ENCODE results near the gene PSRC1.

PSRC1 gene

DNA sequence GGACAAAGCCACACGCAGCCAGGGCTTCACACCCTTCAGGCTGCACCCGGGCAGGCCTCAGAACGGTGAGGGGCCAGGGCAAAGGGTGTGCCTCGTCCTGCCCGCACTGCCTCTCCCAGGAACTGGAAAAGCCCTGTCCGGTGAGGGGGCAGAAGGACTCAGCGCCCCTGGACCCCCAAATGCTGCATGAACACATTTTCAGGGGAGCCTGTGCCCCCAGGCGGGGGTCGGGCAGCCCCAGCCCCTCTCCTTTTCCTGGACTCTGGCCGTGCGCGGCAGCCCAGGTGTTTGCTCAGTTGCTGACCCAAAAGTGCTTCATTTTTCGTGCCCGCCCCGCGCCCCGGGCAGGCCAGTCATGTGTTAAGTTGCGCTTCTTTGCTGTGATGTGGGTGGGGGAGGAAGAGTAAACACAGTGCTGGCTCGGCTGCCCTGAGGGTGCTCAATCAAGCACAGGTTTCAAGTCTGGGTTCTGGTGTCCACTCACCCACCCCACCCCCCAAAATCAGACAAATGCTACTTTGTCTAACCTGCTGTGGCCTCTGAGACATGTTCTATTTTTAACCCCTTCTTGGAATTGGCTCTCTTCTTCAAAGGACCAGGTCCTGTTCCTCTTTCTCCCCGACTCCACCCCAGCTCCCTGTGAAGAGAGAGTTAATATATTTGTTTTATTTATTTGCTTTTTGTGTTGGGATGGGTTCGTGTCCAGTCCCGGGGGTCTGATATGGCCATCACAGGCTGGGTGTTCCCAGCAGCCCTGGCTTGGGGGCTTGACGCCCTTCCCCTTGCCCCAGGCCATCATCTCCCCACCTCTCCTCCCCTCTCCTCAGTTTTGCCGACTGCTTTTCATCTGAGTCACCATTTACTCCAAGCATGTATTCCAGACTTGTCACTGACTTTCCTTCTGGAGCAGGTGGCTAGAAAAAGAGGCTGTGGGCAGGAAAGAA, 8.1 kb downstream of the PSRC1 start:
- no peak overlapping the region for H3K4me3 ChIP-seq (ENCODE audit: low read length)

DNA sequence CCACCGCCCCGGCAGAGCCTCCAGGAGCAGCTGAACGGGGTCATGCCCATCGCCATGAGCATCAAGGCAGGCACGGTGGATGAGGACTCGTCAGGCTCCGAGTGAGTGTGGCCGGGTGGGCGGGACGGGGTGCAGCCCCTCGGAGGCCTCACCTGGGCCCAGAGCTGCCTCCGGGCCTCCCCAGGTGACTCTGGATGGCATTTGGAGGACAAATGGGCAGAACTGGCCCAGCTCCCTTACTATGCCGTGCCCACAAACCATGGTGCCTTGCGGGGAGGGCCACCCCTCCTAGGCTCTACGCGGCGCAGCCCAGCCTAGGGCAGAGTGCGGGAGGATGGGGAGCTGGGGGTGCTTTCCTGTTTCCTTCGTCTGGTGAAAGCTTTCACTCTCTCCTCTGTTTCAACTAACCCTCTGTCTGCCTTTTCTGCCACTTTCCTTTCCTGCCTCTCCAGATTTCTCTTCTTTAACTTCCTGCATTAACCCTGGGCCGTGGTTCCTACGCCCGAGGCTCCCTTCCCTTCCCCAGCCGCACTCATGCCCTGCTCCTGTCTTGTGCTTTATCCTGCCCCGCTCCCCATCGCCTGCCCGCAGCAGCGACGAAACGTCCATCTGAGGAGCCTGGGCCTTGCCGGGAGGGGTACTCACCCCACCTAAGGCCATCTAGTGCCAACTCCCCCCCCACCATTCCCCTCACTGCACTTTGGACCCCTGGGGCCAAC, 9.2 kb downstream of the PSRC1 start:
- H3K4me3 ChIP-seq (ENCODE audit: low read length) = no peak overlapping the region
- DNase-seq (ENCODE audit: low read depth, low spot score) = no peak

More for the DNA sequence above, 8.1 kb downstream of the PSRC1 start:
- DNase-seq (ENCODE audit: low read depth, low spot score) = no peak

DNA sequence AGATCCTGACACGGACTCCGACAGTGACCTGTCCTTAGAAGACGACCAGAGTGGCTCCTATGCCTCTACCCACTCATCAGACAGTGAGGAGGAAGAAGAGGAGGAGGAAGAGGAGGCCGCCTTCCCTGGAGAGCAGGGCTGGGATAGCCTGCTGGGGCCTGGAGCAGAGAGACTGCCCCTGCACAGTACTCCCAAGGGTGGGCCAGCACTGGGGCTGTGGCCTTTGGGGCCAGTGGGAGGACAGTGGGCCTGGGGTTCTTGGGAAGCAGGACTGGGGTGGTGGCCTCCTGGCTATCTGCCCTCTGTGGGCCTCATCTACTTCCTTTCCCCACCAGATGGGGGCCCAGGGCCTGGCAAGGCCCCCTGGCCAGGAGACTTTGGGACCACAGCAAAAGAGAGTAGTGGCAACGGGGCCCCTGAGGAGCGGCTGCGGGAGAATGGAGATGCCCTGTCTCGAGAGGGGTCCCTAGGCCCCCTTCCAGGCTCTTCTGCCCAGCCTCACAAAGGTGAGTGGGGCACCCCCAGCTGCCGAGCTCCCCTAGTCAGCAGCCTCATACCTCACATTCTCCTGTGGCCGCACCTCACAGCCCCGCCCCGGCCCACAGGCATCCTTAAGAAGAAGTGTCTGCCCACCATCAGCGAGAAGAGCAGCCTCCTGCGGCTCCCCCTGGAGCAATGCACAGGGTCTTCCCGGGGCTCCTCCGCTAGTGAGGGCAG, 10.0 kb downstream of the PSRC1 start:
- no peak for DNase-seq (ENCODE audit: low read depth, low spot score)
- no peak overlapping the region for H3K4me3 ChIP-seq (ENCODE audit: low read length)

DNA sequence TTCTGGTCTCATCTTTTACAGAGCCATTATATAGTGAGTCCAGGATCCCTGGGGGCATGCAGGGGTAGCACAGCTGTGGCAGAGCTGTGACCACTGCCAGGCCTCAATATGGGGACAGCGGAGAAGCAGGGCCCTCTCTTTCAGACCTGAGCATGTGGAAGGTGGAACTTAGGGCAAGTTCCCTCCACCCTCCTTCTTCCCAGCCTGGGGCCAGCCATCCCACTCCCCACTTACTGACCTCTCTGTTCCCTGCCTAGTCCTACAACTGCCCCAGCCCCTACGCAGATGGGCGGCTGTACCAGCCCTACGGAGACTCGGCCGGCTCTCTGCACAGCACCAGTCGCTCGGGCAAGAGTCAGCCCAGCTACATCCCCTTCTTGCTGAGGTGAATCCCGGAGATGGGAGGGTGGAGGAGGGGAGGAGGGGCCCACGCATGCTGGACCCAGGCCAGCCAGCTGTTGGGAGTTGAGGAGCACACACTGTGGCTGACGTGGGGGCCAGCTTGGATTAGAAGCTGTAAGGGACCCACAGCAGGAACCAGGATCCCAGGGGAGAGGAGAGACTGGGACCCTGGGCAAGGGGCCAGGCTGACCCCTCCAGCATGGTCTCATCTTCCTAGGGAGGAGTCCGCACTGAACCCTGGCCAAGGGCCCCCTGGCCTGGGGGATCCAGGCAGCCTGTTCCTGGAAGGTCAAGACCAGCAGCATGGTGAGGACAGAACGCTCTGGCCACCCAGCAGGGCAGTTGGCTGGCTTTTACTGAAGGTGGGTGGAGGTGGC, 10.7 kb downstream of the PSRC1 start:
- H3K4me3 ChIP-seq (ENCODE audit: low read length) = no peak overlapping the region
- DNase-seq (ENCODE audit: low read depth, low spot score) = no peak

DNA sequence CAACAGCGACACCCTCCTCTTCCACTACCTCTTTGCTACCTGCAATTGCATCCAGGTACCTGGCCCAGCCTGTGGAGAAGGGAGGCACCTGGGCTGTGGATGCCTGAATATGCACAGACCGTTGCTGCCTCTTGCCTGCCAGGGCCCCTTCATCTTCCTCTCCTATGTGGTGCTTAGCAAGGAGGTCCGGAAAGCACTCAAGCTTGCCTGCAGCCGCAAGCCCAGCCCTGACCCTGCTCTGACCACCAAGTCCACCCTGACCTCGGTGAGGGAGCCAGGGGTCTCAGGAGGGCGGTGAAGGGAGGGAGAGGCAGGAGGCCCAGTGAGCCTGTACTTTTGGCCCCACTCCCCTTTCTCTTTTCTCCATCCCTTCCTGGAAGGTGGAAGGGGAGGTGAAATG, 11.5 kb downstream of the PSRC1 start:
- H3K4me3 ChIP-seq (ENCODE audit: low read length) = no peak overlapping the region
- no peak for DNase-seq (ENCODE audit: low read depth, low spot score)

DNA sequence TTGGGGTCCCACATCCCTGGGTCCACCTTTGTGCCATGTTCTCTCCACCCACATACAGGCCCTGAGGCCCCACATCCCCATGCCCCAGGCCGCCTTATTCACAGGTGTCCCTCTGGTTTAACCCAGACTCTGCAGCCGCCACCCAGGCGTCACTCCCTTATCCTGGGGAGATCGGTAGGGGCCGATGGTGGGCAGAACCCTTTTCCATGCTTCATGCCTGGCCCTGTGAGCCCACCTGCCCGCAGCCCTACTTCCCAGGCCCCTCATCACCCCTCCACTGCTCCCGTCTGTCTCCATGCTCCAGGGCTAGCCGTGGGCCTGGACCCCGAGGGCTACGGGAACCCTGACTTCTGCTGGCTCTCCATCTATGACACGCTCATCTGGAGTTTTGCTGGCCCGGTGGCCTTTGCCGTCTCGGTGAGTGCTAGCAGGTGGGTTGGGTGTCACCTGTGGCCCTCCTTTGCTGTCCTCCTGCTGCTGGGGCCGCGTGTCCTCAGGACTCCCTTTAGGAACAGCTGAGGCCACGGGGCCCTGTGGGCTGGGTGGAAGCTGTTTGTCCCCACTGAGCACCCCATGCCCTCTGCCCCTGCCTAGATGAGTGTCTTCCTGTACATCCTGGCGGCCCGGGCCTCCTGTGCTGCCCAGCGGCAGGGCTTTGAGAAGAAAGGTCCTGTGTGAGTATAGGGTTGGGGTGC, 12.2 kb downstream of the PSRC1 start:
- DNase-seq (ENCODE audit: low read depth, low spot score) = no peak
- H3K4me3 ChIP-seq (ENCODE audit: low read length) = no peak overlapping the region

DNA sequence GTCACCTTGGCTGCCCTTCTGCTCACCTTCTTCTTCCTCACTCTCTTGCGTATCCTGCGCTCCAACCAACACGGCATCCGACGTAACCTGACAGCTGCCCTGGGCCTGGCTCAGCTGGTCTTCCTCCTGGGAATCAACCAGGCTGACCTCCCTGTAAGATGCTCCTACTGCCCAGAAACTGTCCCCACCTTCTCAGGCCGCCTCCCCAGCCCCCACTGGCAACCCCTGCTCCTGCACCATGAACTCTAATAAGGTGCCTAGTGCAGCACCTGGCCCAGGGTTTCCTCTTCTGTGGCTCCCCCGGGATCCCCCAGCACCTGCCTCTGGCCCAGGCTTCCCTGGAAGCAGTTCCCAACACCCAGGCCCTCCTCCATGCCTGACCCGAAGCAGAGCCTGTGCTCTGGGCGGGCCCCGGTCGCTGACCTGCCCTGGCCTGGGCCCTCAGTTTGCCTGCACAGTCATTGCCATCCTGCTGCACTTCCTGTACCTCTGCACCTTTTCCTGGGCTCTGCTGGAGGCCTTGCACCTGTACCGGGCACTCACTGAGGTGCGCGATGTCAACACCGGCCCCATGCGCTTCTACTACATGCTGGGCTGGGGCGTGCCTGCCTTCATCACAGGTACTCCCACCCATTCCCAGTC, 12.8 kb downstream of the PSRC1 start:
- no peak overlapping the region for H3K4me3 ChIP-seq (ENCODE audit: low read length)
- DNase-seq (ENCODE audit: low read depth, low spot score) = no peak

DNA sequence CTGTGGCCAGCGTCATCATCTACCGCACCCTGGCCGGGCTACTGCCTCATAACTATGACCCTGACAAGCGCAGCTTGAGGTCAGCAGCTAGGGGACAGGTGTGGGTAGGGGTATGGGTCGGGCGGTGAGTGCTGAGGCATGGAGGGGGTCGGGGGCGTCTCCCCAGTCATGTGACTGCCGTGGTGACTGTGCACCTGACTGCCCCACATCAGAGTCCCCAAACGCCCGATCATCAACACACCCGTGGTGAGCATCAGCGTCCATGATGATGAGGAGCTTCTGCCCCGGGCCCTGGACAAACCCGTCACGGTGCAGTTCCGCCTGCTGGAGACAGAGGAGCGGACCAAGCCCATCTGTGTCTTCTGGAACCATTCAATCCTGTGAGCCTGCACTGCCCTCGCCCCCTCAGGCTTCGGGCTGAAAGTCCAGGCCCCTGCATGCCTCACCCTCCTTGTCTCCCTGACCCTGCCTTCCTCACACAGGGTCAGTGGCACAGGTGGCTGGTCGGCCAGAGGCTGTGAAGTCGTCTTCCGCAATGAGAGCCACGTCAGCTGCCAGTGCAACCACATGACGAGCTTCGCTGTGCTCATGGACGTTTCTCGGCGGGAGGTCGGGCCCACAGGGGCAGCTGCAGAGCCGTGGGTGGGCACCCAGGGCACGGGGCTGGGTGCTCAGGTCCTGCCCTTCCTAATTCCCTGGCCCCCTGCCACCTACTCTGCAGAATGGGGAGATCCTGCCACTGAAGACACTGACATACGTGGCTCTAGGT, 13.5 kb downstream of the PSRC1 start:
- no peak overlapping the region for H3K4me3 ChIP-seq (ENCODE audit: low read length)

DNA sequence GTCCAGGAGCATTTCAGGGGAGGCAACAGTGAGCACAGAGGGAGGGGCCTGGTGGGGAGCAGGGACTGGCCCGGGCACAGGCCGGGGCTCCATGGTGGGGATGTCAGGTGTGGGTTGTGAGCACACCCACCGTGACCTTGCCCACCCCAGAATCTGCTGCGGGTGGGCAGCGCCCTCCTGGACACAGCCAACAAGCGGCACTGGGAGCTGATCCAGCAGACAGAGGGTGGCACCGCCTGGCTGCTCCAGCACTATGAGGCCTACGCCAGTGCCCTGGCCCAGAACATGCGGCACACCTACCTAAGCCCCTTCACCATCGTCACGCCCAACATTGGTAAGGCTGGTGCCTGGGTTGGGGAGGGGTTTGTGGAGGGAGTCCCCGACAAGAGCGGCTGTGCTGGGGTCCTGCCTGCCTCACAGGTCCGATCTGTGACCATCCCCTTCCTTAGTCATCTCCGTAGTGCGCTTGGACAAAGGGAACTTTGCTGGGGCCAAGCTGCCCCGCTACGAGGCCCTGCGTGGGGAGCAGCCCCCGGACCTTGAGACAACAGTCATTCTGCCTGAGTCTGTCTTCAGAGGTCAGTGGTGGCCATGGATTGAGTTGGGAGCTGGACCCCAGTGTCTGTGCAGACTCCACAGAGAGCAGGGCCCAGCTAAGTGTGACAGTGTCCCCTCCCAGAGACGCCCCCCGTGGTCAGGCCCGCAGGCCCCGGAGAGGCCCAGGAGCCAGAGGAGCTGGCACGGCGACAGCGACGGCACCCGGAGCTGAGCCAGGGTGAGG, 14.3 kb downstream of the PSRC1 start:
- no peak for DNase-seq (ENCODE audit: low read depth, low spot score)

More for the DNA sequence above, 13.5 kb downstream of the PSRC1 start:
- DNase-seq (ENCODE audit: low read depth, low spot score) = no peak

DNA sequence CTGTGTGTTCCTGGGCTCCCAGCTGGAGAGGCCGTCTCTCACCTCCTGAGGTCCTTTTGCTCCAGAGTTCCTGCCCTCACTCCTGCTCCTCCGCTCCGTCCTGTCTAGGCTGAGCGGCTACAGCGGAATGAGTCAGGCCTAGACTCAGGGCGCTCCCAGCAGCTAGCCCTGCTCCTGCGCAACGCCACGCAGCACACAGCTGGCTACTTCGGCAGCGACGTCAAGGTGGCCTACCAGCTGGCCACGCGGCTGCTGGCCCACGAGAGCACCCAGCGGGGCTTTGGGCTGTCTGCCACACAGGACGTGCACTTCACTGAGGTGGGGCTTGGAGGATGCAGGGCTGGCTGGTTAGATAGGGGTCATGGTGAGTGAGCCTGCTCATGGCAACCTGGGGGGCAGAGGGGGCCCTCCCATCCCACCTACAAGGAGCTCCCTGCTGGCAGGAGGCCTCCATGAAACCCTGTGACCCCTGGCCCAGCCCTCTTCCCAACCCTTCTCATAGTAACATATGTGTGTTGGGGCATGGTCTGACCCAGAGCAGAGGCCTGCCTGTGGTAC, 15.1 kb downstream of the PSRC1 start:
- no peak overlapping the region for H3K4me3 ChIP-seq (ENCODE audit: low read length)

More for the DNA sequence above, 14.3 kb downstream of the PSRC1 start:
- H3K4me3 ChIP-seq (ENCODE audit: low read length) = no peak overlapping the region

DNA sequence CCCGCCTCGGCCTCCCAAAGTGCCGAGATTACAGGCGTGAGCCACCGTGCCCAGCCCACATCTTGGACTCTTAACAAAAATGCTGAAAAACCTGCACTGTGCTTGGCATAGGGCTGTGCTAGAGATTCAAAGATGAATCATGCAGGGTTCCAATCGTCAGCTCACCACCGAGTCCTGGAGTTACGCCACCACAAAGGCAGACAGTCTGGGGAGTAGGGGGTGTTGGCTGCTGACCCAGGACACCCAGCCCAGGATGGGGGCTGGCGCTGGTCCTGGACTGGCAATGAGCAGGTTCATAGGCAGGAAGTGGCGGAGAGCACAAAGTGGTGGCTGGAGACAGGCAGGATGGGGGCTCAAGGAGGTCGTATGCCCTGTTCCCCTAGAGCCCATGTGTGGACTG, 16.0 kb downstream of the PSRC1 start:
- no peak for DNase-seq (ENCODE audit: low read depth, low spot score)
- no peak overlapping the region for H3K4me3 ChIP-seq (ENCODE audit: low read length)

More for the DNA sequence above, 15.1 kb downstream of the PSRC1 start:
- no peak for DNase-seq (ENCODE audit: low read depth, low spot score)

DNA sequence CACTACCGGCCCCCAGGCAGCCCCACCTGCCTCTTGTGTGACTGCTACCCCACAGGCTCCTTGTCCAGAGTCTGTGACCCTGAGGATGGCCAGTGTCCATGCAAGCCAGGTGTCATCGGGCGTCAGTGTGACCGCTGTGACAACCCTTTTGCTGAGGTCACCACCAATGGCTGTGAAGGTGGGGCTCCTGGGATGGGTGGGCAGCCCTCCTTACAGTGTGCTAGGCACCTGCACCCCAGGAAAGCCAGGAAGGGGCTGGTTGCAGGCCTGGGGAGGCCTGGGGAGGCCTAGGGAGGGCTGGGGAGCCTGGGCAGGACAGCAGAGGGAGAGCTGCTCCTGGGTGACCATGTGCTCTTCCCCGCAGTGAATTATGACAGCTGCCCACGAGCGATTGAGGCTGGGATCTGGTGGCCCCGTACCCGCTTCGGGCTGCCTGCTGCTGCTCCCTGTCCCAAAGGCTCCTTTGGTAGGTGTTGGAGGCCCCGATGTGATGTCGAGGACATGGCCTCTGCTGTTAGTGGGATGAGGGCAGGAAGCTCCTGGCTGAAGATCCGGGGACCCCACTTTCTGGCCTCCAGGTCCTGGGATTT, 17.1 kb downstream of the PSRC1 start:
- no peak overlapping the region for H3K4me3 ChIP-seq (ENCODE audit: low read length)
- DNase-seq (ENCODE audit: low read depth, low spot score) = no peak

DNA sequence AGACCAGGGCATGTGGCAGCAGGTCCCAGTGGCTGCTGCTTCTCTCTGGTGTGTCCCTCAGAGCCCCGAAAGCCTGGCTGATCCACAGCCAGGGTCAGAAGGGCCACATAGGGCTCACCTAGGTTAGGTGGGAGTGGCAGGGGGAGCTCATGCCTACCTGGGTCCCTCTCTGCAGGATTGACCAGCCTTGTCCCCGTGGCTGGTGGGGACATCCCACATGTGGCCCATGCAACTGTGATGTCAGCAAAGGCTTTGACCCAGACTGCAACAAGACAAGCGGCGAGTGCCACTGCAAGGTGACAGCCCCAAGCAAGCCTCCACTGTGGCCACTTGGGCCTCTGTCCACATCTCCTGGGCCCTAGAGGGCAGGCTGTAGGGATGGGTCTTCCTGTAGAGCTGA, 17.9 kb downstream of the PSRC1 start:
- DNase-seq (ENCODE audit: low read depth, low spot score) = no peak
- H3K4me3 ChIP-seq (ENCODE audit: low read length) = no peak overlapping the region

DNA sequence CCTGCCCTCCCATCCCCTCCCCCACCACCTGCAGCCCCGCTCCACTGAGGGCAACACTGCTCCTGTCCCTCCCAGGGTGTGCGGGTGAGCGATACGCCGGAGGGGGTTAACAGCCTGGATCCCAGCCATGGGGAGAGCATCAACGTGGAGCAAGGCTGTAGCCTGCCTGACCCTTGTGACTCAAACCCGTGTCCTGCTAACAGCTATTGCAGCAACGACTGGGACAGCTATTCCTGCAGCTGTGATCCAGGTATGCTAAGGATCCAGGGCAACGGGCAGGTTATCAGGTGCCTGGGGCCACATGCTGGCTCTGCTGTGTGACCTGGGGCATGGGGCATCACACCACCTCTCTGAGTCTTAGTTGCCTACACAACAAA, 18.6 kb downstream of the PSRC1 start:
- no peak for DNase-seq (ENCODE audit: low read depth, low spot score)
- no peak overlapping the region for H3K4me3 ChIP-seq (ENCODE audit: low read length)

DNA sequence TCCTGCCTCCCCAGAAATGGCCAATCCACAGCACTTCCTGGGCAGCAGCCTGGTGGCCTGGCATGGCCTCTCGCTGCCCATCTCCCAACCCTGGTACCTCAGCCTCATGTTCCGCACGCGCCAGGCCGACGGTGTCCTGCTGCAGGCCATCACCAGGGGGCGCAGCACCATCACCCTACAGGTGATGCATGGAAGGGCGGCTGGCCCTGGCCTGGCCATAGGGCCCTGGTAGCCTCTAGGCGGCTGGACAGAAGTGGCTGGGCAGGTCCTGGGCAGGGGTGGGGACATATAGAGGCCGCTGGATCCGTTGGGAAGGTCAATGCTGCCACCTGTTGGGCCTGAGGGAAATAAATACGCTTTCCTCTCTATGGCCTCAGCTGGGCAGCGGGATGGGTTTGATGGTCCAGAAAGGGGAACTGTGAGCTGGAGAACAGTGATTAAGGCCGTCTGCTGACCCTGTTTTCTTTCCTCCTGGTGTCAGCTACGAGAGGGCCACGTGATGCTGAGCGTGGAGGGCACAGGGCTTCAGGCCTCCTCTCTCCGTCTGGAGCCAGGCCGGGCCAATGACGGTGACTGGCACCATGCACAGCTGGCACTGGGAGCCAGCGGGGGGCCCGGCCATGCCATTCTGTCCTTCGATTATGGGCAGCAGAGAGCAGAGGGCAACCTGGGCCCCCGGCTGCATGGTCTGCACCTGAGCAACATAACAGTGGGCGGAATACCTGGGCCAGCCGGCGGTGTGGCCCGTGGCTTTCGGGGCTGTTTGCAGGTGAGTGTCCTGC, 19.2 kb downstream of the PSRC1 start:
- no peak overlapping the region for H3K4me3 ChIP-seq (ENCODE audit: low read length)
- peak; percentile 44 for DNase-seq (ENCODE audit: low read depth, low spot score)
